ENCODE measurements around the gene TRIM2. TPM values are rescaled to one million over a fixed set of nuclear protein-coding genes. Genes with fewer than 3 reads are reported as not detected.

TRIM2 gene
- total and polyA plus RNA-seq, 10 of the 15 experiments (the other 5 are each of a cell fraction or from before 2014, with no cell fraction given): 0.06 to 0.19 (median 0.15) TPM; not detected in 3

DNA sequence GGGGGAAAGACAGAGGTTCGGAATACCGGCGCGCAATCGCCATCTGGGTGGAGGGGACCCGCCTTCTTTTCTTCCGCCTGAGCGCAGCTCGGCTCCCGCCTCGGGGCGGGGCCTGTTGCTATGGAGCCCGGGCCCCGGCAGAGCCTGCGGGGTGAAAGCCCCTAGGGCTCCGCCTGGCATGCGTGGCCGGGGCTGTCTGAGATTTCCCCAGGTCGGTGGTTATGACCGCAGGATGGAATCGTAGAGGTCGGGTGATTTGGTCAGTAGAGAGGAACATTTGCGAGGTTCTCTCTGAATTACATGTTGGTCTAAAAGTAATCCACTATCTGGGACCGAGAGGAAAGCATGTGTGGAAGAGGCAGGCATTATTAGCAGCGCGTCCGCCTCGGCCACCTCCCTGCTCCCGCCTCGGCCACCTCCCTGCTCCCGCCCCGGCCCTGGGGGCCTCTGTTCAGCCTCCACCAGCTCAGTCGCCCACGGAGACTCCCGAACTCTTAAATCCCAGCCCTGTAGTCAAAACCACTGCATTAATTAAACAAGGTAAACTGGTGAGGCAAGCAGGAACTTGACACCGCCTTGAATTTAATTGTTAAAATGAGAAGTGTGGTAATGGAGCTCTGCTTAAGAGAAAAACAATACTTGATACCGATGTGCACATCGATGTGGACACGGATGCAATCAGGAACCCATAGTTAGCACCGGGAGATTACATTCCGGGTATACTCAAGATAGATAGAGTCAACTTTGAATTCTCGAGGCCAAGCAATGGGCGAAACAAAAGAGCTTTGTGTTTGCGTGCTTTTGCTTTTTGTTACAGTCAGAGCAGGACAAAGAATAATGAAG is 45.2 kb downstream of the TRIM2 start:
- peak; percentile 31 for FAIRE-seq
- TF ChIP-seq, protein P1, sequence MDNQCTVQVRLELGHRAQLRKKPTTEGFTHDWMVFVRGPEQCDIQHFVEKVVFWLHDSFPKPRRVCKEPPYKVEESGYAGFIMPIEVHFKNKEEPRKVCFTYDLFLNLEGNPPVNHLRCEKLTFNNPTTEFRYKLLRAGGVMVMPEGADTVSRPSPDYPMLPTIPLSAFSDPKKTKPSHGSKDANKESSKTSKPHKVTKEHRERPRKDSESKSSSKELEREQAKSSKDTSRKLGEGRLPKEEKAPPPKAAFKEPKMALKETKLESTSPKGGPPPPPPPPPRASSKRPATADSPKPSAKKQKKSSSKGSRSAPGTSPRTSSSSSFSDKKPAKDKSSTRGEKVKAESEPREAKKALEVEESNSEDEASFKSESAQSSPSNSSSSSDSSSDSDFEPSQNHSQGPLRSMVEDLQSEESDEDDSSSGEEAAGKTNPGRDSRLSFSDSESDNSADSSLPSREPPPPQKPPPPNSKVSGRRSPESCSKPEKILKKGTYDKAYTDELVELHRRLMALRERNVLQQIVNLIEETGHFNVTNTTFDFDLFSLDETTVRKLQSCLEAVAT (IDR thresholded peaks at IDR 0.05): peak; percentile 75; the same call in 1 of the 2 replicates
- TF ChIP-seq FOS (IDR thresholded peaks at IDR 0.05; ENCODE audit: borderline replicate concordance, extremely low read depth, insufficient read length) (no peak), IKZF1 (conservative IDR thresholded peaks at IDR 0.05) (peak; percentile 49), SMC3 (IDR thresholded peaks at IDR 0.05; ENCODE audit: borderline replicate concordance, low read length) (peak; percentile 15; the same call in 1 of the 2 replicates), SIN3A (IDR thresholded peaks at IDR 0.05; ENCODE audit: low read depth, low read length) (no peak), NR2F1 (conservative IDR thresholded peaks at IDR 0.05) (0 out of 2 replicates have a peak, but pooled peaks have one; percentile 10), BMI1 (IDR thresholded peaks at IDR 0.05; ENCODE audit: borderline replicate concordance) (peak; percentile 80), TCF7 (IDR thresholded peaks at IDR 0.05; ENCODE audit: borderline replicate concordance) (no peak), FOXK2 (IDR thresholded peaks at IDR 0.05) (no peak), NR2C2 (IDR thresholded peaks at IDR 0.05; ENCODE audit: borderline replicate concordance, control insufficient read depth, insufficient read length, low read depth) (no peak), PAX5 (IDR thresholded peaks at IDR 0.05; ENCODE audit: borderline replicate concordance, low read depth, low read length) (0 out of 2 replicates have a peak, but pooled peaks have one; percentile 8), RUNX3 (IDR thresholded peaks at IDR 0.05; ENCODE audit: low read length) (peak; percentile 57), SP1 (IDR thresholded peaks at IDR 0.05; ENCODE audit: low read depth, low read length) (peak; percentile 37), IKZF2 (IDR thresholded peaks at IDR 0.05) (peak; percentile 13 to 38; a peak in 1 of 4 replicates), NRF1 (conservative IDR thresholded peaks at IDR 0.05; ENCODE audit: low read depth, low read length) (0 out of 2 replicates have a peak, but pooled peaks have one; percentile 7), BHLHE40 (IDR thresholded peaks at IDR 0.05; ENCODE audit: borderline replicate concordance in 1 of 2, low read depth in 2 of 2, low read length in 1 of 2) (peak; percentile 27 to 77; a peak in 2 of 4 replicates)
- TF ChIP-seq, protein P2, sequence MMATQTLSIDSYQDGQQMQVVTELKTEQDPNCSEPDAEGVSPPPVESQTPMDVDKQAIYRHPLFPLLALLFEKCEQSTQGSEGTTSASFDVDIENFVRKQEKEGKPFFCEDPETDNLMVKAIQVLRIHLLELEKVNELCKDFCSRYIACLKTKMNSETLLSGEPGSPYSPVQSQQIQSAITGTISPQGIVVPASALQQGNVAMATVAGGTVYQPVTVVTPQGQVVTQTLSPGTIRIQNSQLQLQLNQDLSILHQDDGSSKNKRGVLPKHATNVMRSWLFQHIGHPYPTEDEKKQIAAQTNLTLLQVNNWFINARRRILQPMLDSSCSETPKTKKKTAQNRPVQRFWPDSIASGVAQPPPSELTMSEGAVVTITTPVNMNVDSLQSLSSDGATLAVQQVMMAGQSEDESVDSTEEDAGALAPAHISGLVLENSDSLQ (IDR thresholded peaks at IDR 0.05): no peak
- TF ChIP-seq, protein P3, sequence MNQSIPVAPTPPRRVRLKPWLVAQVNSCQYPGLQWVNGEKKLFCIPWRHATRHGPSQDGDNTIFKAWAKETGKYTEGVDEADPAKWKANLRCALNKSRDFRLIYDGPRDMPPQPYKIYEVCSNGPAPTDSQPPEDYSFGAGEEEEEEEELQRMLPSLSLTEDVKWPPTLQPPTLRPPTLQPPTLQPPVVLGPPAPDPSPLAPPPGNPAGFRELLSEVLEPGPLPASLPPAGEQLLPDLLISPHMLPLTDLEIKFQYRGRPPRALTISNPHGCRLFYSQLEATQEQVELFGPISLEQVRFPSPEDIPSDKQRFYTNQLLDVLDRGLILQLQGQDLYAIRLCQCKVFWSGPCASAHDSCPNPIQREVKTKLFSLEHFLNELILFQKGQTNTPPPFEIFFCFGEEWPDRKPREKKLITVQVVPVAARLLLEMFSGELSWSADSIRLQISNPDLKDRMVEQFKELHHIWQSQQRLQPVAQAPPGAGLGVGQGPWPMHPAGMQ (IDR thresholded peaks at IDR 0.05; ENCODE audit: borderline replicate concordance): peak; percentile 34; the same call in 1 of the 2 replicates

More for the DNA sequence above, 45.2 kb downstream of the TRIM2 start:
- Histone ChIP-seq H3K79me2 (ENCODE audit: control insufficient read depth, insufficient read depth, low read length) (no peaks in the 10 kb centered on the region), H2AFZ (ENCODE audit: control insufficient read depth, low read depth, low read length) (peak overlapping the region; percentile 91), H3K4me3 (peak overlapping the region; percentile 63), H3K9me3 (replicated peaks; ENCODE audit: control insufficient read depth, insufficient read depth, low read length) (no peaks in the 10 kb centered on the region), H3K4me2 (ENCODE audit: control insufficient read depth, insufficient read depth) (peak overlapping the region; percentile 99), H3K27me3 (replicated peaks in 1 of 2; ENCODE audit: control insufficient read depth in 2 of 2, insufficient read depth in 2 of 2, low read length in 1 of 2) (no peaks in the 10 kb centered on the region), H3K4me1 (ENCODE audit: control insufficient read depth, insufficient read depth, low read length) (peaks cover 8% of the 10 kb centered on the region), H3K9ac (ENCODE audit: control insufficient read depth, insufficient read depth, low read length) (peak overlapping the region; percentile 60; the same call in 1 of the 2 replicates), H3K36me3 (ENCODE audit: control insufficient read depth in 2 of 2, insufficient read depth in 2 of 2, low read length in 1 of 2) (no peaks in the 10 kb centered on the region), H4K20me1 (ENCODE audit: control insufficient read depth, insufficient read depth) (no peaks in the 10 kb centered on the region), H3K27ac (ENCODE audit: control insufficient read depth, insufficient read depth) (peak overlapping the region; percentile 29; the same call in 1 of the 2 replicates)
- POLR2A ChIA-PET: no interaction called here
- RAD21 ChIA-PET (ENCODE audit: unreplicated experiment): interaction anchor here (1.5 kb wide), 1 partner anchor 183 kb away, joined by 3 read pairs; no protein-coding TSS in a partner anchor
- intact Hi-C loops (cut with micrococcal nuclease; ENCODE audit: unreplicated experiment): no loop called here
- 20% methylated on average over 44 of the region's 44 CpGs for WGBS (ENCODE audit: insufficient coverage, insufficient replicate concordance, low lambda C conversion rate, missing lambda C conversion rate)
- CTCF ChIA-PET: interaction anchor here (0.7 to 1.5 kb wide), 3 partner anchors 10 to 122 kb away, joined by 3 read pairs; no protein-coding TSS in a partner anchor
- in situ Hi-C loops (cut with MboI): no loop called here
- SMC1A ChIA-PET (ENCODE audit: uncharacterized antibody, unreplicated experiment): interaction anchor here (1.0 to 1.3 kb wide), 2 partner anchors 71 to 183 kb away, joined by 3 to 4 read pairs; no protein-coding TSS in a partner anchor
- no TSS peak for BruUV-seq (replicated peaks)
- ATAC-seq (peak; percentile 98), DNase-seq (ENCODE audit: low read depth, low spot score) (peak; percentile 41)
